ENCODE data around the gene CAV2. TPM values are rescaled to one million over a fixed set of nuclear protein-coding genes. Genes with fewer than 3 reads are reported as not detected.

CAV2 gene
- total RNA-seq, 4 donors from 2014 or later: 86.4 to 172 (median 132) TPM

GRCh38 chr7:116512520-116513188 is 13.1 kb downstream of the CAV2 start:
- H3K4me3 ChIP-seq: peak overlapping the region in 2 of 4 donors; percentile 40 to 42
- H3K36me3 ChIP-seq: no peaks in the 10 kb centered on the region
- H3K27ac ChIP-seq: peak overlapping the region; percentile 51 to 81 (median 73)
- 71 to 75% methylated on average over 4 of the region's 4 CpGs for WGBS, 2 donors
- DNase-seq (ENCODE audit: low spot score in 2 of 2): no peak
- H3K9me3 ChIP-seq: no peaks in the 10 kb centered on the region
- no peaks in the 10 kb centered on the region for H3K27me3 ChIP-seq
- peaks cover 0 to 16% (median 2%) of the 10 kb centered on the region in 4 donors for H3K4me1 ChIP-seq
- TF ChIP-seq EP300 (IDR thresholded peaks at IDR 0.05) (no peak), POLR2A (IDR thresholded peaks at IDR 0.05) (no peak)
- TF ChIP-seq, protein P1, sequence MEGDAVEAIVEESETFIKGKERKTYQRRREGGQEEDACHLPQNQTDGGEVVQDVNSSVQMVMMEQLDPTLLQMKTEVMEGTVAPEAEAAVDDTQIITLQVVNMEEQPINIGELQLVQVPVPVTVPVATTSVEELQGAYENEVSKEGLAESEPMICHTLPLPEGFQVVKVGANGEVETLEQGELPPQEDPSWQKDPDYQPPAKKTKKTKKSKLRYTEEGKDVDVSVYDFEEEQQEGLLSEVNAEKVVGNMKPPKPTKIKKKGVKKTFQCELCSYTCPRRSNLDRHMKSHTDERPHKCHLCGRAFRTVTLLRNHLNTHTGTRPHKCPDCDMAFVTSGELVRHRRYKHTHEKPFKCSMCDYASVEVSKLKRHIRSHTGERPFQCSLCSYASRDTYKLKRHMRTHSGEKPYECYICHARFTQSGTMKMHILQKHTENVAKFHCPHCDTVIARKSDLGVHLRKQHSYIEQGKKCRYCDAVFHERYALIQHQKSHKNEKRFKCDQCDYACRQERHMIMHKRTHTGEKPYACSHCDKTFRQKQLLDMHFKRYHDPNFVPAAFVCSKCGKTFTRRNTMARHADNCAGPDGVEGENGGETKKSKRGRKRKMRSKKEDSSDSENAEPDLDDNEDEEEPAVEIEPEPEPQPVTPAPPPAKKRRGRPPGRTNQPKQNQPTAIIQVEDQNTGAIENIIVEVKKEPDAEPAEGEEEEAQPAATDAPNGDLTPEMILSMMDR (IDR thresholded peaks at IDR 0.05): no peak

DNA sequence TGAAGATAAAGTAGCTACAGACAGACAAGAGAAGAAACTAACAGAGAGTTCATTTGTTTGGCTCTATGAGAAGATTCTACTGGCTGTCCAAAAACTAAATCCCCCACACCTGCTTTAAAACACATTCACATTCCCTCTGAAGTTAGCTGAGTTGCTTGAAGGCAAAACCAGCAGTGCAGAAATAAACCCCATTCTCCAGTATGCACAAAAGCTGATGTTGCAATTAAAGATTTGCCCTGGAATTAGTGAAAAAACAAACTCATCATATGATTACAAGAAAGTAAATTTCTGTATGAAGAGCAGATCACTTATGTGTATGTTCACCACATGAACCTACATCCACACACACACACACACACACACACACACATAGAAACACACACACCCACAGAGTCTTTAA is 16.0 kb downstream of the CAV2 start:
- Histone ChIP-seq H3K4me3 (no peak overlapping the region), H3K9me3 (no peaks in the 10 kb centered on the region), H3K4me1 (peaks cover 0 to 16% (median 2%) of the 10 kb centered on the region in 4 donors), H3K36me3 (no peaks in the 10 kb centered on the region), H3K27me3 (no peaks in the 10 kb centered on the region), H3K27ac (no peak overlapping the region)
- DNase-seq (ENCODE audit: low spot score in 2 of 2): no peak
- TF ChIP-seq EP300 (IDR thresholded peaks at IDR 0.05) (no peak), POLR2A (IDR thresholded peaks at IDR 0.05) (no peak)
- TF ChIP-seq, protein P1 (IDR thresholded peaks at IDR 0.05): no peak

- Histone ChIP-seq H3K27ac (no peak overlapping the region), H3K9me3 (no peaks in the 10 kb centered on the region), H3K36me3 (no peaks in the 10 kb centered on the region), H3K4me3 (no peak overlapping the region), H3K4me1 (peaks cover 0 to 11% (median under 1%) of the 10 kb centered on the region in 4 donors), H3K27me3 (no peaks in the 10 kb centered on the region)
- no peak for DNase-seq (ENCODE audit: low spot score in 2 of 2)
- TF ChIP-seq EP300 (IDR thresholded peaks at IDR 0.05): no peak
- TF ChIP-seq POLR2A (IDR thresholded peaks at IDR 0.05): no peak
- TF ChIP-seq, protein P1 (IDR thresholded peaks at IDR 0.05): no peak
These were observed 16.8 kb downstream of the CAV2 start for GRCh38 chr7:116516324-116516723.

DNA sequence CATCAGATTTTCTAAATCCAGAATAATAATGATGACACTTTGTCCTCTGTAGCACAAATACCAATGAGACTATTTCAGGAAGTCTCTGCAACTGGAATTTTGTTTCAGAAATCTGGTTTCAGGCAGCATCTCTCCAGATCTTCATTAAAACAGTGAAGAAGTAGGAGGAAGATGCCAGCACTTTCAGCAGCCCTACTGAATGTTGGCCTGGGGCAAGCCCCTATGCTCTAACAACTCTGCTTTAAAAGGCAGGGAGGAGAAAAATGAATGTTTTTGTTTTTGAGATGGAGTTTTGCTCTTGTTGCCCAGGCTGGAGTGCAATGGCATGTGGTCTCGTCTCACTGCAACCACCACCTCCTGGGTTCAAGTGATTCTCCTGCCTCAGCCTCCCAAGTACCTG is 18.1 kb downstream of the CAV2 start:
- TF ChIP-seq POLR2A (IDR thresholded peaks at IDR 0.05): no peak
- TF ChIP-seq, protein P1 (IDR thresholded peaks at IDR 0.05): no peak
- TF ChIP-seq EP300 (IDR thresholded peaks at IDR 0.05): no peak
- Histone ChIP-seq H3K27me3 (no peaks in the 10 kb centered on the region), H3K9me3 (no peaks in the 10 kb centered on the region), H3K27ac (no peak overlapping the region), H3K4me1 (peaks cover 0 to 14% (median 0%) of the 10 kb centered on the region in 4 donors), H3K4me3 (no peak overlapping the region), H3K36me3 (no peaks in the 10 kb centered on the region)
- no peak for DNase-seq (ENCODE audit: low spot score in 2 of 2)
- 77 to 93% methylated on average over 1 of the region's 1 CpG for WGBS, 2 donors

- Histone ChIP-seq H3K4me3 (no peak overlapping the region), H3K36me3 (no peaks in the 10 kb centered on the region), H3K27ac (no peak overlapping the region), H3K9me3 (no peaks in the 10 kb centered on the region), H3K4me1 (peaks cover 0 to 21% (median 0%) of the 10 kb centered on the region in 4 donors), H3K27me3 (no peaks in the 10 kb centered on the region)
- TF ChIP-seq, protein P1 (IDR thresholded peaks at IDR 0.05): no peak
- TF ChIP-seq EP300 (IDR thresholded peaks at IDR 0.05) (no peak), POLR2A (IDR thresholded peaks at IDR 0.05) (no peak)
- no peak for DNase-seq (ENCODE audit: low spot score in 2 of 2)
These were observed 19.4 kb downstream of the CAV2 start for GRCh38 chr7:116518961-116519360.
